Hypothalamus (tissue), 51 donors: Measurements from ENCODE around the gene ADAM12.
"Not testable (repeated sequence)": the region's sequence is repeated elsewhere in the genome, so short reads cannot be mapped to it uniquely, and the experiment has no call there.

ENCODE experiments used
- DNase-seq, 51 donors: peaks; one replicate each; lab custom pipeline; 2025; lab: John Stamatoyannopoulos, UW

ADAM12 gene

DNA sequence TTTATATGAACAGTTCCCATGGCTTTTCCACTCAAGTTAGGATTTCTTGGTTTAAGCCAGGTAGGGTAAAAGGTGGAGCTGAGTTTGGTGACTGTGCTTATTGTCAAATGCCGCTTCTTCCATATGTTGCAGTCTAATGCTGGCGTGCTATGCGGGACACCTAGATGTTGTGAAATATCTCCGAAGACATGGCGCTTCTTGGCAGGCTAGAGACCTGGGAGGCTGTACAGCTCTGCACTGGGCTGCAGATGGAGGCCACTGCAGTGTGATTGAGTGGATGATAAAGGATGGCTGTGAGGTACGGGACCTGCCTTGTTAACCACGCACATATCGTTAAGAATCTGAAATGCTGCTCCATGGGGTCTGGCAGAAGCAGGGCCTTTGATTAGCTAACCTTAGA, 383.5 kb downstream of the ADAM12 start:
- no peak for DNase-seq

DNA sequence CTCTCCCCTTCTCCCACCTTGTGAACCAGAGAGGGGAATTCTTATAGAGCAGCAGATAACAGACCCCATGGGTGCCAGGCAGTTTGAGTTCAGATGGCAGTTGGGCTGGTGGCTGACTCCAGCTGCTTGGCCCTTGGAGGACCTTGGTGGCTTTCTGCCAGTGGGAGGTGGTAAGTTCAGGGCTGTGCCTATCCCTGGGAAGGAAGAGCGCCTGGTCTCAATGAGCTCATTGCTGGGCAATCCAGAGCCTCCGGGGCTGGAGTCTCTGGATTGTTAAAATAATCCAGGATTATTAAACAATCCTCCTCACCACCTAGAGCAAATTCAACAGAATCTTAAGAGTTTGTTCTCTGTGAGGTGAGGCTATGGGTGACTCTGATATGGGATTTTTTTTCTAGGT, 386.7 kb downstream of the ADAM12 start:
- no peak for DNase-seq

- no peak for DNase-seq
These were observed 388.6 kb downstream of the ADAM12 start for GRCh38 chr10:125999694-126000093.

DNA sequence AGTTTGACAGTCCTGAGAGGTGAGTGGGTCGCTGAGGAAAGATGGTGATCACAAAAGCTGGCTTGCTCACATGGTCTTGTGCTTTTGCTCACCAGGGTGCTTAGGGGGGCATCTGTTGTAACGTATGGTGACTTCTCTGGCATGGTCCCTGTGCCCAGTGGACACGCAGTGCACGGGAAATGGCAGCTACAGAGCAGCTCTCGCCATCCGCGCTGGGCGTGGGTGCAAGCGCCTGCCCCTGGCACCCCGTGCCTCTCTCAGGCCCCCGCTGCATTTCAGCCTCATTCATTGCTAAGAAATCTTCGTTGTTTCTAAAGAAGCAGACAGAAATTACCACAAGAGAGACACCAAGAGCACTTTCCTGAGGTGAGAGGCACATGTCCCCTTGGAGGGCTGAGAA, 390.7 kb downstream of the ADAM12 start:
- DNase-seq = no peak

GRCh38 chr10:125995726-125996304, 392.5 kb downstream of the ADAM12 start:
- DNase-seq = no peak

- DNase-seq = no peak
These were observed 393.7 kb downstream of the ADAM12 start for GRCh38 chr10:125994601-125995000.

- DNase-seq = peak in 1 of 51 donors; percentile 34
These were observed 396.0 kb downstream of the ADAM12 start for GRCh38 chr10:125992254-125992653.

DNA sequence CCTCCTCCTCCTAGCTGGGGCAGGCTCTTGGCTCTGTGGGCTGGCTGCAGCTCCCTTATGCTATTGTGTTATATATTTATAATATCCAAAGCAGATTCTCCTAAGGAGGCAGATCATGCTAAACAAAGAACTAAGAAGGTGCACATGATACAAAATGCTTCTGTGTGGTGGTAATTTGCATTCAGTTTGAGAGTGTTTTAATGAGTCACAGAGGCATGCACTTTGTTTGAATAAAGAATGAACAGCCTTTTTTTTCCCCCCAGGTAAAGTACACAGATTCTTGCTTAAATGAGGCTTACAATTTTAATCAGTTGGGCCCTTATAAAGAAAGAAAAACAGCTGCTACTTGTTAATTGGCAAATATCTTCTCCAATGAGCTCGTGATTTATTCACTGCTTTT, 396.9 kb downstream of the ADAM12 start:
- peak in 1 of 51 donors; percentile 35 for DNase-seq

- no peak for DNase-seq
These were observed 397.3 kb downstream of the ADAM12 start for GRCh38 chr10:125990974-125991373.

DNA sequence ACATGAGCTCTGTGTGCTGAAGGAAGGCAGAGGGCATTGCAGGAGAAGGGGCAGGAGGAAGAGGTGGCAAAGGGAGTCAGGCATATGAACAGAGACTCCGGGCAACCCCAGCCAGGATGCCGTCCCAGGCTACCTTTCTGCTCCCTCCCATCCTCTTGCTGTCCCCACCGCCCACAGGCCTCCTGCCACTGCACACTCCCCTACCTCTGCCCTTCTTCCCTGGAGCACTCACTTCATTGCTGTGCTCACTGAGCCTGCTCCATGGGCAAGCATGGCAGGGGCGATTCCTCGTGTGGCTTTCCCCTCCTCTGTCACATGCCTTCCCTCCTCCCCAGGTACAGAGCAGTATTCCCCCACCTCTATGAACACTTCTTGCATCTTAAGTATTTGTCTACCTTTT, 398.5 kb downstream of the ADAM12 start:
- no peak for DNase-seq

GRCh38 chr10:125985557-125986240, 402.6 kb downstream of the ADAM12 start:
- DNase-seq = no peak

DNA sequence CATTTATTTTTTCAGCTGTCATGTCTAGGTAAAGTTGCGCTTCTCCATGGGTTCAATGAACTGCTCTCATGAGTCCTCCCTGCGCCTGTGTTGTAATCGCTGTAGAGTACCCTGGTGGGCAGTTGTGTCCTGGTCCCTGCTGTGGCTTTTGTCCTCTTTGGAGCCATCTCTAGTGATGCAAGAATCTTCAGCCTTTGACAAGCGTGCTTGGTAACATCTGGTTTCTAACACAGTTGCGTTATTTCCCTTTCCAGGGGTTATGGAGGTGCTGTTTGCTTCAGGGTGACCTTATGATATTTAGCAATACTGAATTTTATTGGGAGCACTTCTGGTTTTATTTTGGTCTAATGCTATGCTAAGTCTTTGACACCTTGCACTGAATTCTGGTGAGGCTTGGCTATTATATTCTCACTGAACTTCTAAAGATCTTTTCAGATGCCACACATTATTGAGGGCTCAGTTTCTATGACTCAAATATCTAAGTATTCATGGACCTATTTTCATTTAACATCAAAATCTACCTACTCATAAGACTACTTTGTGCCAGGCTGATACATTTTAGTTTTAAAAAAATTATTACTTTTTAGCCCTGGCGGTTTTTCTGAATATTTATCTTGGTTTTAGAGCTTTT, 403.3 kb downstream of the ADAM12 start:
- DNase-seq = no peak

DNA sequence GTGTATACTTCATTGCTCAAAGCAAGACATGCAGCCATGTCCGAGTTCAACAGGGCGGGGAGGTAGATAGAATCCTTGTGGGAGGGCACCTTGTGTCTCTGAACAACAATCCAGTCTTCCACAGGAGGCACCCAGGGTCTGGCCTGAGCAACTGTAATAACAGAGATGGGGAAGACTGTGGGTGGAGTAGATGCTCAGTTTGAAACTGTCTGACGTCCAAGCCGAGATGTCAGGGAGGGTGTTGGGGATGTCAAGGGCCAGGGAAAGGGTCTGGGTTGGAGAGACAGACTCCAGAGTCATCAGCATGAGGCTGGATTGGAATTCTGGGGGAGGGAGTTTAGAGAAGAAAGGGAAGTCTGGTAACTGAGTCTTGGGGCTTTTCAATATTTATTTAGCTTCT, 403.9 kb downstream of the ADAM12 start:
- no peak for DNase-seq

DNA sequence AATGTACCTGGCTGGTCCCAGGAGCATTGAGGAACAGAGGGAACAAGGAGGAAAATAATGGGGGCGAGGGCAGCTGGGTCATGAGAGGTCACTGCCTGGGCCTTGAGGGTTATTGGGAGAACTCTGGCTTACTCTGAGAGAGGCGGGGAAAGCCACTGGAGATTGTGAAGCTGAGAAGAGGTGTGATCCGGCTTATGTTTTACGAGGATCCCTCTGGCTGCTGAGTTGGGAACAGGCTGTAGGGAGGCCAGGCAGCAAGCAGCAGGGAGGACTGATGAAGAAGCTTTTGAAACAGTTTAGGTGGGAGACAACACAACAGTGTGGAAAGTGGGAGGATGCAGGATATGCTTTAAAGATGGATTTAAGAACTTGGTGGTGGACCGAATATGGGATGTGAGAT, 404.6 kb downstream of the ADAM12 start:
- no peak for DNase-seq

- DNase-seq = no peak
These were observed 405.1 kb downstream of the ADAM12 start for GRCh38 chr10:125983161-125983560.

GRCh38 chr10:125982260-125982948, 405.9 kb downstream of the ADAM12 start:
- DNase-seq = peak in 27 of 51 donors; percentile 1 to 75 (median 21)

DNA sequence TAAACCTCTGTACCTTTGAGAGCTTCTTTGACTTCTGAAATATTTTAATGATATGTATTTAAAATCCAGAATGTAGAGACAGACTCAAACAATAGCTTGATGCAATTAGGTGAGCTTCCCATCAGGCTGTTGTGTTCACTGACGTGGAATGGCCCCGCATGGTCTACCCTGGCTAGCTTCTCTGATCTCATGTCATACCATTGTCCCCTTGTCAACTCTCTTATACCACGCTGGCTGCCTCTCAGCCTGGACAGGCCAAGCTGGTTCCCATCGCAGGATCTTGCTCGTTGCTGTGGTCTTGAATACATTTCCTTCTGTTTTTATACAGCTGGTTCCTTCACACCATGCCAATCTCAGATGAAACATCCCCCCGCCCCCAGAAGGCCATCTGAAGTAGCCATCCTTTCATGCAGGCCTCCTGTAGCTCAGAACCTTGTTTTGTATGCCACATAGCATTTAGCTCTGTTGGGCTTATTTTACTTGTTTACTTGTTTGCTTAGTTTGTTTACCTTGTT, 407.7 kb downstream of the ADAM12 start:
- no peak for DNase-seq

- no peak for DNase-seq
These were observed 408.3 kb downstream of the ADAM12 start for GRCh38 chr10:125979976-125980375.

DNA sequence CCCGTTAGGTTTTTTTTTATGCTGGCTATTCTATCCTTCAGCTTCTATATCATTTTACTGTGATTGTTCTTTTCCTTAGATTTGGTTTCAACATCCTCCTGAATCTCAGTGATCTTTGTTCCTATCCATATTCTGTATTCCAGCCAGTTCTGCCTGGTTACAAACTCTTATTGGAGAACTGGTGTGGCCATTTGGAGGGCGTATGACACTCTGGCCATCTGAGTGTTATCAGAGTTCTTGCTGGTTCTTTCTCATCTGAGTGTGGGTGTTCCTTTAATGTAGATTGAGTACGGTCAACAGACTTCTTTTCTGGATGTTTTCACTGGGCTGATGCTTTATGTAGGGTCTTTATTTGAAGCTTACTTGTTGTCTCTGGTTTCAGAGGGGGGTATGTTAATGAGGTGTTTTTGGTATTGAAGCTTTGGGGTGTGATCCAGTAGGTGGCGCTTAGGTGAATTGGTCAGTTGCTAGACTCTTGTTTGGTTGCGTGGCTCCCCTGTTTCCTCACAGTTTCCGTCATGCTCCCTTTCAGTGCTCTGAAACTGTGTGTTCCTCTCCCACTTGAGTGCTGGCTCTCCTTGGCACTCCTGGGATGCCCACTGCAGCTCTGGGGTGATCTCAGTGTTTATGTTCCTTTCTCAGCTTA, 411.2 kb downstream of the ADAM12 start:
- DNase-seq = no peak

- not testable (repeated sequence) for DNase-seq
These were observed 418.1 kb downstream of the ADAM12 start for GRCh38 chr10:125970077-125970630.

GRCh38 chr10:125967533-125967932, 420.7 kb downstream of the ADAM12 start:
- no peak for DNase-seq
